Keratinocyte (primary cell): ENCODE results near the gene NLRP11. TPM values are rescaled to one million over a fixed set of nuclear protein-coding genes. Genes with fewer than 3 reads are reported as not detected.

Source experiments
- DNase-seq: peaks from one replicate; pipeline ENCODE4 v3.0.0-alpha.2; 2011; ENCODE audit warnings: low read depth, missing footprints, low spot score
- FAIRE-seq: peaks from 2 replicates; lab custom pipeline; 2011; peaks lifted over from hg19 to GRCh38; lab: Jason Lieb, UNC
- H2AFZ ChIP-seq: 2 replicates; pipeline ENCODE4 v1.6.0; 2012; ENCODE audit warnings: low read length, control low read depth, inconsistent platforms; ENCODE audit not compliant: control insufficient read depth
- H3K27ac ChIP-seq: 2 replicates; pipeline ENCODE4 v1.5.1; 2011; ENCODE audit warnings: low read length; ENCODE audit not compliant: control insufficient read depth, insufficient read depth
- H3K27me3 ChIP-seq: 3 replicates; pipeline ENCODE4 v1.6.0; 2011; ENCODE audit warnings: low read length; ENCODE audit not compliant: control insufficient read depth, insufficient read depth; ENCODE audit errors: extremely low read depth
- H3K36me3 ChIP-seq, 2 experiments: 2 replicates in 1 of 2; 3 replicates in 1 of 2; pipeline ENCODE4 v1.5.1; 2011; ENCODE audit warnings: low read length in 2 of 2, mild to moderate bottlenecking in 1 of 2; ENCODE audit not compliant: control insufficient read depth in 2 of 2, insufficient read depth in 2 of 2; ENCODE audit errors: extremely low read depth in 1 of 2
- H3K4me1 ChIP-seq: 3 replicates; pipeline ENCODE4 v1.5.1; 2011; ENCODE audit warnings: low read length; ENCODE audit not compliant: control insufficient read depth, insufficient read depth; ENCODE audit errors: extremely low read depth
- H3K4me2 ChIP-seq: 3 replicates; pipeline ENCODE4 v1.6.0; 2011; ENCODE audit warnings: low read depth, low read length; ENCODE audit not compliant: control insufficient read depth, insufficient read depth; ENCODE audit errors: extremely low read depth
- H3K4me3 ChIP-seq, 3 experiments: fragments of 200-600 bp in 1 of 3; sonication (generic) in 1 of 3; 2 replicates in 2 of 3; 3 replicates in 1 of 3; pipeline ENCODE4 v1.5.1; 2011 to 2016; ENCODE audit warnings: low read length in 3 of 3, mild to moderate bottlenecking in 3 of 3, control low read depth in 2 of 3, inconsistent platforms in 1 of 3, low read depth in 1 of 3, mixed read lengths in 1 of 3, mixed run types in 1 of 3, moderate library complexity in 1 of 3; ENCODE audit not compliant: control insufficient read depth in 2 of 3, insufficient read depth in 2 of 3; ENCODE audit errors: extremely low read depth in 1 of 3
- H3K79me2 ChIP-seq: 2 replicates; pipeline ENCODE4 v1.6.0; 2012; ENCODE audit warnings: low read length; ENCODE audit not compliant: control insufficient read depth, insufficient read depth
- H3K9ac ChIP-seq: 3 replicates; pipeline ENCODE4 v1.6.0; 2011; ENCODE audit warnings: low read length; ENCODE audit not compliant: control insufficient read depth, insufficient read depth; ENCODE audit errors: extremely low read depth
- H3K9me1 ChIP-seq: 3 replicates; pipeline ENCODE4 v1.6.0; 2011; ENCODE audit warnings: low read length; ENCODE audit not compliant: control insufficient read depth, insufficient read depth; ENCODE audit errors: extremely low read depth
- H3K9me3 ChIP-seq: 2 replicates; pipeline ENCODE4 v1.5.1; 2012; ENCODE audit warnings: low read depth, low read length; ENCODE audit not compliant: control insufficient read depth
- H4K20me1 ChIP-seq: 3 replicates; pipeline ENCODE4 v1.6.0; 2011; ENCODE audit warnings: low read length; ENCODE audit not compliant: control insufficient read depth, insufficient read depth; ENCODE audit errors: extremely low read depth
- CTCF ChIP-seq, 3 experiments: IDR thresholded peaks in 1 of 3; conservative IDR thresholded peaks in 1 of 3; optimal IDR thresholded peaks in 1 of 3; 2 replicates in 2 of 3; 3 replicates in 1 of 3; pipeline versions ENCODE3 to v1.5.1; 2011; ENCODE audit warnings: low read length in 3 of 3, mild to moderate bottlenecking in 3 of 3, moderate library complexity in 2 of 3, control low read depth in 1 of 3, inconsistent platforms in 1 of 3; ENCODE audit not compliant: insufficient read depth in 2 of 3; ENCODE audit errors: extremely low read depth in 1 of 3
- EZH2 ChIP-seq: IDR thresholded peaks from one replicate; pipeline ENCODE4 v1.6.1; 2012; ENCODE audit warnings: inconsistent platforms, mild to moderate bottlenecking, low read length, moderate library complexity
- dilution Hi-C: fragments of 300-500 bp; cut with MboI; formaldehyde crosslinking; loops from one replicate; pipeline ENCODE4 v1.7.0; 2020; ENCODE audit warnings: low sequenced_read_pairs; ENCODE audit not compliant: extremely low pct_ligation_motif_present
- polyA plus RNA-seq, 5 experiments: library from polyadenylated mRNA; depleted of rRNA in 3 of 5; stranded (reverse) in 3 of 5; stranded (forward) in 1 of 5; unstranded in 1 of 5; fragments of >200 nt; gene quantifications; 1 replicate in 1 of 5; 2 replicates in 3 of 5; 3 replicates in 1 of 5; pipeline versions ENCODE4 v1.2.1 to v1.2.3, GENCODE V29; 2011 to 2012; ENCODE audit warnings: missing spikeins in 2 of 5, low read depth in 1 of 5, low replicate concordance in 1 of 5

The NLRP11 gene
- polyA plus RNA-seq, 1 donor (not counting 4 experiments of a cell fraction or from before 2014, with no cell fraction given), result not detected

- no peaks in the 10 kb centered on the region for H3K9me1 ChIP-seq
- H3K9me3 ChIP-seq, result peaks cover 2% of the 10 kb centered on the region
- H3K4me1 ChIP-seq, result no peaks in the 10 kb centered on the region
- FAIRE-seq (no peak), DNase-seq (no peak)
- H3K36me3 ChIP-seq, result no peaks in the 10 kb centered on the region
- no peak overlapping the region for H3K9ac ChIP-seq
- TF ChIP-seq CTCF (optimal IDR thresholded peaks at IDR 0.05 in 1 of 3, IDR thresholded peaks at IDR 0.05 in 1 of 3, conservative IDR thresholded peaks at IDR 0.05 in 1 of 3; ENCODE audit: extremely low read depth in 1 of 3, insufficient read depth in 2 of 3, low read length in 3 of 3) (no peak), EZH2 (no peak)
- dilution Hi-C loops, result no loop called here
- H2AFZ ChIP-seq, result no peak overlapping the region
- no peak overlapping the region for H3K4me3 ChIP-seq
- no peaks in the 10 kb centered on the region for H4K20me1 ChIP-seq
- H3K27ac ChIP-seq, result no peak overlapping the region
- H3K79me2 ChIP-seq, result no peaks in the 10 kb centered on the region
- no peaks in the 10 kb centered on the region for H3K27me3 ChIP-seq
- H3K4me2 ChIP-seq, result no peak overlapping the region
These were observed 17.9 kb downstream of the NLRP11 start for GRCh38 chr19:55813906-55814305.

GRCh38 chr19:55812449-55812848, 19.4 kb downstream of the NLRP11 start:
- Histone ChIP-seq H3K4me3 (no peak overlapping the region), H3K9me1 (no peaks in the 10 kb centered on the region), H3K4me1 (no peaks in the 10 kb centered on the region), H2AFZ (no peak overlapping the region), H3K79me2 (no peaks in the 10 kb centered on the region), H3K27me3 (no peaks in the 10 kb centered on the region), H3K27ac (no peak overlapping the region), H3K4me2 (no peak overlapping the region), H3K36me3 (no peaks in the 10 kb centered on the region), H3K9ac (no peak overlapping the region), H4K20me1 (no peaks in the 10 kb centered on the region), H3K9me3 (peaks cover 2% of the 10 kb centered on the region)
- FAIRE-seq (no peak), DNase-seq (no peak)
- dilution Hi-C loops, result no loop called here
- TF ChIP-seq EZH2, result no peak
- TF ChIP-seq CTCF (optimal IDR thresholded peaks at IDR 0.05 in 1 of 3, IDR thresholded peaks at IDR 0.05 in 1 of 3, conservative IDR thresholded peaks at IDR 0.05 in 1 of 3; ENCODE audit: extremely low read depth in 1 of 3, insufficient read depth in 2 of 3, low read length in 3 of 3), result no peak
